GM18517 (cell line): Measurements from ENCODE around the gene SCAI.

Source experiments
- ATAC-seq: cut with Tn5 transposase; IDR thresholded peaks from one replicate; pipeline ENCODE4 v1.9.1; 2021; ENCODE audit warnings: mild to moderate bottlenecking, moderate library complexity; ENCODE audit not compliant: unreplicated experiment

Gene SCAI

DNA sequence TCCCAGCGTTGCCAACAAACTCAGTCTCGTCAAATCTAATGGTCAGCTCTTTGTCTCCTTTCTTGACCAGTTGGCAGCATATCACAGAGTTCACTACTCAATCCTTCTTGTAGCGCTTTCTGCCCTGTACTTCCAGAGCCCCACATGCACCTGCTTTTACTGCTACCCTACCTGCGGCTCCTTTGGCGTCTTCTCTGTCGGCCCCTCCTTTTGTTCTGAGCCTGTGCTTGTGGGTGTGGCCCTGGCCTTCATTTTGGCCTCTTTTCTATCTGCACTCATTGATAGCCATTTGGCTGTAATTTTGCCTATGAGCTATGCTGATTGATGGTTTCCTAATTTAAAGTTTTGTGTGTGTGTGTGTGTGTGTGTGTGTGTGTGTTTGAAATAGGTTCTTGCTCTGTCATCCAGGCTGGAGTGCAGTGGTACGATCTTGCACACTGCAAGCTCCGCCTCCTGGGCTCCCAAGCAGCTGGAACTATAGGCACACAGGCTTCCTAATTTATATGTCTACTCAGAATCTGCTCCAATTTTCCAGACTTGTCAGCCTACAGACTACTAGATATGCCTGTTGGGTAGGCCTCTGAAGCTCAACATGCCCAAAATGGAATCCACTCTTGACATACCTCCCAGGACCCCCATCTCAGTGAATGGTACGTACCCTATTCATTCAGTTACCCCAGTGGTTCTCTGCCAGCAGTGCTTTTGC lies 249.1 kb downstream of the SCAI start:
- no peak for ATAC-seq
